ENCODE measurements around the gene GALNT14.
A peak's percentile ranks its signal among the peaks of the same experiment; 100 is the strongest.

GRCh38 chr2:31033032-31033431 lies 105.2 kb downstream of the GALNT14 start:
- TF ChIP-seq CTCF (IDR thresholded peaks at IDR 0.05; ENCODE audit: control extremely low read depth in 1 of 3, insufficient read depth in 1 of 3, low read depth in 1 of 3, low read length in 3 of 3): peak; percentile 40 to 73 (median 66)
- no peak for TF ChIP-seq RFX5 (IDR thresholded peaks at IDR 0.05; ENCODE audit: borderline replicate concordance, low read depth, low read length)
- TF ChIP-seq EP300 (IDR thresholded peaks at IDR 0.05; ENCODE audit: borderline replicate concordance in 1 of 2, low read depth in 2 of 2, low read length in 2 of 2): no peak

Measured in H1 (cell line).